SK-N-SH (cell line): ENCODE measurements around the gene KRTAP5-4.

Source experiments
- CHD2 ChIP-seq: fragments of 150-350 bp; IDR thresholded peaks from 2 replicates; pipeline ENCODE4 v1.6.1; 2018; ENCODE audit warnings: low read length; ENCODE audit not compliant: partially characterized antibody
- CTCF ChIP-seq: fragments of 200-600 bp; sonication (generic); IDR thresholded peaks from 2 replicates; pipeline ENCODE4 v1.6.1; 2017; ENCODE audit warnings: antibody characterized with exemption, mild to moderate bottlenecking, moderate library complexity
- EP300 ChIP-seq, 2 experiments: IDR thresholded peaks; 2 replicates each; pipeline versions ENCODE4 v1.4.0 to v1.6.1; 2012; ENCODE audit warnings: borderline replicate concordance in 1 of 2, low read depth in 1 of 2, low read length in 1 of 2
- EZH2phosphoT487 ChIP-seq: fragments of 200-600 bp; sonication (generic); IDR thresholded peaks from 2 replicates; pipeline ENCODE4 v1.6.1; 2017; ENCODE audit warnings: low read depth, mixed run types, mild to moderate bottlenecking, antibody characterized with exemption, moderate library complexity, borderline replicate concordance
- GABPA ChIP-seq: IDR thresholded peaks from 2 replicates; pipeline ENCODE4 v1.4.0; 2012; ENCODE audit warnings: low read depth, mild to moderate bottlenecking
- MEF2A ChIP-seq: IDR thresholded peaks from 2 replicates; pipeline ENCODE4 v1.4.0; 2012; ENCODE audit warnings: low read depth, borderline replicate concordance
- MXI1 ChIP-seq: IDR thresholded peaks from 2 replicates; pipeline ENCODE4 v1.6.1; 2012; ENCODE audit warnings: mild to moderate bottlenecking, low read depth, low read length, improper control_type of control experiment
- POLR2AphosphoS5 ChIP-seq: IDR thresholded peaks from 2 replicates; pipeline ENCODE4 v1.6.1; 2012; ENCODE audit warnings: low read depth, low read length
- SIN3A ChIP-seq: IDR thresholded peaks from 2 replicates; pipeline ENCODE4 v1.6.1; 2012; ENCODE audit warnings: low read depth, mild to moderate bottlenecking, low read length, moderate library complexity, borderline replicate concordance
- SMC3 ChIP-seq: IDR thresholded peaks from 2 replicates; pipeline ENCODE4 v1.6.1; 2012; ENCODE audit warnings: low read depth, low read length, improper control_type of control experiment
- USF2 ChIP-seq: fragments of 150-350 bp; IDR thresholded peaks from 2 replicates; pipeline ENCODE4 v1.6.1; 2017; ENCODE audit warnings: antibody characterized with exemption, low read length, low read depth, borderline replicate concordance

GRCh38 chr11:1597331-1597993 lies 24.5 kb downstream of the KRTAP5-4 start:
- TF ChIP-seq CTCF: no peak
- no peak for TF ChIP-seq EZH2phosphoT487
- no peak for TF ChIP-seq SIN3A
- no peak for TF ChIP-seq EP300 (IDR thresholded peaks at IDR 0.05; ENCODE audit: borderline replicate concordance in 1 of 2, low read depth in 1 of 2, low read length in 1 of 2)
- no peak for TF ChIP-seq MXI1
- no peak for TF ChIP-seq CHD2
- no peak for TF ChIP-seq MEF2A
- TF ChIP-seq SMC3: no peak
- no peak for TF ChIP-seq POLR2AphosphoS5
- no peak for TF ChIP-seq USF2
- TF ChIP-seq GABPA: no peak
